GM23248 (cell line): ENCODE measurements around the gene GCAT. TPM values are rescaled to one million over a fixed set of nuclear protein-coding genes. Genes with fewer than 3 reads are reported as not detected.

Experiments used
- DNase-seq: peaks from one replicate; pipeline ENCODE4 v3.0.0-alpha.2; 2015
- H2AFZ ChIP-seq: fragments of 200-600 bp; sonication (generic); 2 replicates; pipeline ENCODE4 v1.6.1; 2016; ENCODE audit warnings: antibody characterized with exemption
- H3F3A ChIP-seq: fragments of 200-600 bp; sonication (generic); 2 replicates; pipeline ENCODE4 v1.6.1; 2016; ENCODE audit warnings: mild to moderate bottlenecking, antibody characterized with exemption, mixed run types; ENCODE audit not compliant: insufficient read depth
- H3K27ac ChIP-seq: fragments of 200-600 bp; sonication (generic); 2 replicates; pipeline ENCODE4 v1.5.1; 2016; ENCODE audit warnings: mild to moderate bottlenecking
- H3K27me3 ChIP-seq: fragments of 200-600 bp; sonication (generic); replicated peaks from 2 replicates; pipeline ENCODE4 v1.6.1; 2016; ENCODE audit warnings: mild to moderate bottlenecking; ENCODE audit not compliant: insufficient read depth
- H3K36me3 ChIP-seq: fragments of 200-600 bp; sonication (generic); 2 replicates; pipeline ENCODE4 v1.6.1; 2016; ENCODE audit warnings: low read depth, mild to moderate bottlenecking
- H3K4me1 ChIP-seq: fragments of 200-600 bp; sonication (generic); 2 replicates; pipeline ENCODE4 v1.6.1; 2016; ENCODE audit warnings: mild to moderate bottlenecking; ENCODE audit not compliant: insufficient read depth
- H3K4me2 ChIP-seq: fragments of 200-600 bp; sonication (generic); one replicate; pipeline ENCODE4 v1.6.1; 2016; ENCODE audit warnings: mild to moderate bottlenecking; ENCODE audit not compliant: unreplicated experiment
- H3K4me3 ChIP-seq: fragments of 200-600 bp; sonication (generic); 2 replicates; pipeline ENCODE4 v1.5.1; 2016; ENCODE audit warnings: mild to moderate bottlenecking
- H3K79me2 ChIP-seq: fragments of 200-600 bp; sonication (generic); 2 replicates; pipeline ENCODE4 v1.6.1; 2016; ENCODE audit warnings: mild to moderate bottlenecking; ENCODE audit not compliant: insufficient read depth
- H3K9ac ChIP-seq: fragments of 200-600 bp; sonication (generic); 2 replicates; pipeline ENCODE4 v1.6.1; 2016; ENCODE audit warnings: mild to moderate bottlenecking
- H3K9me2 ChIP-seq: fragments of 200-600 bp; sonication (generic); 2 replicates; pipeline ENCODE4 v1.6.1; 2016; ENCODE audit warnings: mixed run types, mild to moderate bottlenecking, moderate library complexity; ENCODE audit not compliant: insufficient read depth
- H3K9me3 ChIP-seq: fragments of 200-600 bp; sonication (generic); one replicate; pipeline ENCODE4 v1.6.1; 2017; ENCODE audit warnings: low read depth
- H4K20me1 ChIP-seq: fragments of 200-600 bp; sonication (generic); 2 replicates; pipeline ENCODE4 v1.6.0; 2016; ENCODE audit not compliant: insufficient read depth
- EZH2 ChIP-seq: fragments of 200-600 bp; sonication (generic); IDR thresholded peaks from 2 replicates; pipeline ENCODE4 v1.6.1; 2018; ENCODE audit warnings: antibody characterized with exemption, mild to moderate bottlenecking; ENCODE audit not compliant: insufficient read depth, poor library complexity, severe bottlenecking
- EZH2phosphoT487 ChIP-seq: fragments of 200-600 bp; sonication (generic); IDR thresholded peaks from 2 replicates; pipeline ENCODE4 v1.6.1; 2018; ENCODE audit warnings: antibody characterized with exemption, moderate library complexity, mild to moderate bottlenecking, low read depth; ENCODE audit not compliant: insufficient read depth
- WGBS, 2 experiments: methylation state at CpG; one replicate each; pipeline ENCODE4 v1.1.6; 2015 to 2017; ENCODE audit warnings: low lambda C conversion rate in 2 of 2, low coverage in 1 of 2; ENCODE audit errors: missing lambda C conversion rate in 2 of 2; 5-methylcytosine and 5-hydroxymethylcytosine counted together
- in situ Hi-C: fragments of 300-500 bp; cut with MboI; formaldehyde crosslinking; loops from 2 replicates; pipeline ENCODE4 v1.15.0; 2020
- polyA plus RNA-seq: library from polyadenylated mRNA; unstranded; fragments of >200 nt; fragmentation: Nextera tagmentation; extraction: Ambion mirVana; gene quantifications from 2 replicates; pipeline ENCODE4 v1.2.1, GENCODE V29; 2016
- total RNA-seq: library from RNA; depleted of rRNA; stranded (reverse); fragments of >200 nt; shearing (Covaris generic); gene quantifications from 2 replicates; pipeline ENCODE4 v1.2.3, GENCODE V29; 2014

The GCAT gene
- total and polyA plus RNA-seq, 2 experiments from 2014 or later, result 31.5 to 36.1 TPM

- Histone ChIP-seq H4K20me1 (no peaks in the 10 kb centered on the region), H3K9me3 (no peaks in the 10 kb centered on the region), H3F3A (peaks cover 26% of the 10 kb centered on the region), H3K27me3 (no peaks in the 10 kb centered on the region), H3K4me1 (peaks cover 19% of the 10 kb centered on the region), H2AFZ (no peak overlapping the region), H3K4me3 (no peak overlapping the region), H3K4me2 (no peak overlapping the region), H3K27ac (no peak overlapping the region), H3K9ac (no peak overlapping the region), H3K36me3 (peaks cover 14% of the 10 kb centered on the region), H3K9me2 (no peaks in the 10 kb centered on the region), H3K79me2 (no peaks in the 10 kb centered on the region)
- no peak for TF ChIP-seq EZH2
- in situ Hi-C loops, result no loop called here
- DNase-seq, result no peak
- 92 to 94% methylated on average over 17 of the region's 17 CpGs for WGBS, 2 experiments
Measured at GRCh38 chr22:37771702-37772427, 35.9 kb upstream of the GCAT start.

- no peaks in the 10 kb centered on the region for H3K27me3 ChIP-seq
- H2AFZ ChIP-seq, result no peak overlapping the region
- no peak for TF ChIP-seq EZH2
- no peak for TF ChIP-seq EZH2phosphoT487
- H4K20me1 ChIP-seq, result no peaks in the 10 kb centered on the region
- no peak overlapping the region; the same call in 1 of the 2 replicates for H3K27ac ChIP-seq
- DNase-seq, result no peak
- H3K4me3 ChIP-seq, result no peak overlapping the region
- no peaks in the 10 kb centered on the region for H3K9me3 ChIP-seq
- no peaks in the 10 kb centered on the region for H3K9me2 ChIP-seq
- H3K4me1 ChIP-seq, result peaks cover 25% of the 10 kb centered on the region
- WGBS, 2 experiments, result 91 to 98% methylated on average over 3 of the region's 3 CpGs
- in situ Hi-C loops, result no loop called here
- H3K79me2 ChIP-seq, result no peaks in the 10 kb centered on the region
- no peak overlapping the region for H3K4me2 ChIP-seq
- H3K36me3 ChIP-seq, result peaks cover 10% of the 10 kb centered on the region
- H3K9ac ChIP-seq, result no peak overlapping the region
- peaks cover 32% of the 10 kb centered on the region for H3F3A ChIP-seq
Measured at GRCh38 chr22:37774728-37775127, 33.0 kb upstream of the GCAT start.

GRCh38 chr22:37775785-37776638 lies 31.7 kb upstream of the GCAT start:
- H3K4me2 ChIP-seq, result peak overlapping the region; percentile 49
- peak overlapping the region; percentile 63 for H3K9ac ChIP-seq
- H2AFZ ChIP-seq, result no peak overlapping the region
- peak overlapping the region; percentile 87 for H3K27ac ChIP-seq
- no peaks in the 10 kb centered on the region for H3K9me2 ChIP-seq
- H3K79me2 ChIP-seq, result no peaks in the 10 kb centered on the region
- no peak overlapping the region for H3K4me3 ChIP-seq
- in situ Hi-C loops, result no loop called here
- peaks cover 32% of the 10 kb centered on the region for H3F3A ChIP-seq
- peaks cover 25% of the 10 kb centered on the region for H3K4me1 ChIP-seq
- no peaks in the 10 kb centered on the region for H3K27me3 ChIP-seq
- TF ChIP-seq EZH2, result no peak
- TF ChIP-seq EZH2phosphoT487, result no peak
- peak; percentile 85 for DNase-seq
- 49% methylated on average over 17 of the region's 17 CpGs for WGBS, 2 experiments
- H3K36me3 ChIP-seq, result peaks cover 8% of the 10 kb centered on the region
- H3K9me3 ChIP-seq, result no peaks in the 10 kb centered on the region
- H4K20me1 ChIP-seq, result no peaks in the 10 kb centered on the region

- H3K36me3 ChIP-seq, result peaks cover 6% of the 10 kb centered on the region
- H4K20me1 ChIP-seq, result no peaks in the 10 kb centered on the region
- 0 out of 2 replicates have a peak overlapping the region, but pooled peaks have one; percentile 4 for H3K4me3 ChIP-seq
- no peak for DNase-seq
- no peaks in the 10 kb centered on the region for H3K9me3 ChIP-seq
- H2AFZ ChIP-seq, result no peak overlapping the region
- peak overlapping the region; percentile 87 for H3K27ac ChIP-seq
- in situ Hi-C loops, result no loop called here
- H3K79me2 ChIP-seq, result no peaks in the 10 kb centered on the region
- H3K9ac ChIP-seq, result peak overlapping the region; percentile 63
- no peaks in the 10 kb centered on the region for H3K9me2 ChIP-seq
- no peaks in the 10 kb centered on the region for H3K27me3 ChIP-seq
- 61 to 69% methylated on average over 10 of the region's 10 CpGs for WGBS, 2 experiments
- H3K4me2 ChIP-seq, result peak overlapping the region; percentile 49
- no peak for TF ChIP-seq EZH2phosphoT487
- no peak for TF ChIP-seq EZH2
- H3F3A ChIP-seq, result peaks cover 32% of the 10 kb centered on the region
- H3K4me1 ChIP-seq, result peaks cover 28% of the 10 kb centered on the region
Measured at GRCh38 chr22:37776639-37777005, 31.1 kb upstream of the GCAT start.
